ENCODE data around the gene DNAJC7. TPM values are rescaled to one million over a fixed set of nuclear protein-coding genes. Genes with fewer than 3 reads are reported as not detected.

DNAJC7 gene
- total RNA-seq, 1 experiment from 2014 or later: 56.1 TPM

DNA sequence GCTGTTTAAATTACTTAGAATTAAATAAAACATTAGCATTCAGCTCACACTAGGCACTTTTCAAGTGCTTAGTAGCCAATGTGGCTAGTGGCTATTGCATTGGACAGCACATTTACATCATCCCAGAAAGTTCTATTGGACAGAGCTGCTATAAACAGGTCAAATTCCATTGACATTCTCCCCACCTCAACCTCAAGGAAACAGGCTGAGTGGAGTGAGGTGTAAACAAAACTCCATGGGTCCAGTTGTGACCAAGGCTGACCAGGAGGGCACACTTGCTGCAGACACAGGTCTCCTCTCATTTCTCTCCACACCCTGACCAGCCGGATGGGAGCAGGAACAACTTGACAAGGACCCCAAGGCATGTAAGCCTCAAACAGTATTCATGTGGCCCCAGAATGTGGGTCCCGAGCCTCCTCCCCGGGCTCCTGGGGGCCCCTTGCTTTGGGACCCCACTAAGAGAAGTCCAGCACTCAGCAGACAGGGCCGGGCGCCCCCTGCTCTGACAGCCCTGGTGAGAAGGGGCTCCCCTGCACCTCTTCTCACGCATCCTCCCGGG lies 32.7 kb upstream of the DNAJC7 start:
- no peaks in the 10 kb centered on the region for H3K36me3 ChIP-seq (ENCODE audit: insufficient read depth, low read length)
- no peaks in the 10 kb centered on the region for H3K9me3 ChIP-seq (ENCODE audit: low read length)
- no peaks in the 10 kb centered on the region for H3K9me2 ChIP-seq (replicated peaks; ENCODE audit: insufficient read depth, low read length)
- H3K4me1 ChIP-seq (ENCODE audit: low read length): no peaks in the 10 kb centered on the region
- no peaks in the 10 kb centered on the region for H3K79me2 ChIP-seq (ENCODE audit: low read length)
- no peak overlapping the region for H3K4me3 ChIP-seq (ENCODE audit: low read length)
- DNase-seq: no peak
- H3K4me2 ChIP-seq (ENCODE audit: low read depth, low read length, poor library complexity, severe bottlenecking): no peak overlapping the region
- H3K9ac ChIP-seq (ENCODE audit: low read length): no peak overlapping the region
- H3K27me3 ChIP-seq (ENCODE audit: low read length): no peaks in the 10 kb centered on the region
- no peaks in the 10 kb centered on the region for H4K20me1 ChIP-seq (ENCODE audit: insufficient read depth, low read depth, low read length)
- no peak overlapping the region for H3K27ac ChIP-seq (ENCODE audit: low read length)
- H2AFZ ChIP-seq (ENCODE audit: low read length): no peak overlapping the region

DNA sequence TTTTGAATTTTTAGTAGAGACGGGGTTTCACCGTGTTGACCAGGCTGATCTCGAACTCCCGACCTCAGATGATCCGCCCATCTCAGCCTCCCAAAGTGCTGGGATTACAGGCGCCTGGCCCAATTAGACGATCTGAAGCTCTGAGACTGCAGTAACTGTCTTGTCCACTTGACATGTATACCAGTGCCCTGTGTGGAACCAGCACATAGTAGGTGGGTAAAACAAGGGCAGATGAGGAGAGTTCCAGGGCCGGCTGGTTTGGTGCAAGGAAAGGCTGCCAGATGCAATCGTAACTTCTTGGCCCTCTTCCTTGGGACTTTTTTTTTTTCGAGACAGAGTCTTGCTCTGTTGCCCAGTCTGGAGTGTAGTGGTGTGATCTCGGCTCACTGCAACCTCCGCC lies 30.1 kb upstream of the DNAJC7 start:
- H3K9me3 ChIP-seq (ENCODE audit: low read length): no peaks in the 10 kb centered on the region
- H4K20me1 ChIP-seq (ENCODE audit: insufficient read depth, low read depth, low read length): no peaks in the 10 kb centered on the region
- no peak overlapping the region for H2AFZ ChIP-seq (ENCODE audit: low read length)
- no peaks in the 10 kb centered on the region for H3K27me3 ChIP-seq (ENCODE audit: low read length)
- no peaks in the 10 kb centered on the region for H3K9me2 ChIP-seq (replicated peaks; ENCODE audit: insufficient read depth, low read length)
- H3K4me3 ChIP-seq (ENCODE audit: low read length): no peak overlapping the region
- no peaks in the 10 kb centered on the region for H3K4me1 ChIP-seq (ENCODE audit: low read length)
- no peak overlapping the region for H3K27ac ChIP-seq (ENCODE audit: low read length)
- H3K4me2 ChIP-seq (ENCODE audit: low read depth, low read length, poor library complexity, severe bottlenecking): no peak overlapping the region
- H3K79me2 ChIP-seq (ENCODE audit: low read length): no peaks in the 10 kb centered on the region
- H3K36me3 ChIP-seq (ENCODE audit: insufficient read depth, low read length): no peaks in the 10 kb centered on the region
- no peak overlapping the region for H3K9ac ChIP-seq (ENCODE audit: low read length)
- no peak for DNase-seq

DNA sequence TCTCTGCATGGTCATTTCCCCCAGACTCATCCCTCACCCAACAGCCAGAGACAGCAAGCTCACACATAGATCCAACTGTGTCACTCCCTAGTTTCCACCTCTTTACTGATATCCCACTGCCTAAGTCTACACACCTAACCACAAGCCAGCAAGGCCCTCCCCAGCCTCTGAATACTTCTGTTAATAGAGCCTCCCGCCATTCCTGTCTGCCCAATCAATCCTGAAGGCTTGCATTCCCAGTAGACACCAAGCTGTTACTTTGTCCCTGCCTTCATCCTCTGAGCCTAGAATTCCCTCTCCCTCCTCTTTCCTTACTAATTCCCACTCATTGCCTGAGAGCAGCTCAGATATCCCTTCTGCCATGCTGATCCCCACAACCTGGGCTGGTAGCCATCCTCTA lies 28.5 kb upstream of the DNAJC7 start:
- no peaks in the 10 kb centered on the region for H4K20me1 ChIP-seq (ENCODE audit: insufficient read depth, low read depth, low read length)
- H3K4me1 ChIP-seq (ENCODE audit: low read length): no peaks in the 10 kb centered on the region
- no peak overlapping the region for H3K4me2 ChIP-seq (ENCODE audit: low read depth, low read length, poor library complexity, severe bottlenecking)
- no peak overlapping the region for H3K4me3 ChIP-seq (ENCODE audit: low read length)
- no peaks in the 10 kb centered on the region for H3K27me3 ChIP-seq (ENCODE audit: low read length)
- H3K27ac ChIP-seq (ENCODE audit: low read length): no peak overlapping the region
- H3K9me3 ChIP-seq (ENCODE audit: low read length): no peaks in the 10 kb centered on the region
- H2AFZ ChIP-seq (ENCODE audit: low read length): no peak overlapping the region
- no peaks in the 10 kb centered on the region for H3K79me2 ChIP-seq (ENCODE audit: low read length)
- DNase-seq: no peak
- H3K36me3 ChIP-seq (ENCODE audit: insufficient read depth, low read length): no peaks in the 10 kb centered on the region
- no peak overlapping the region for H3K9ac ChIP-seq (ENCODE audit: low read length)
- H3K9me2 ChIP-seq (replicated peaks; ENCODE audit: insufficient read depth, low read length): no peaks in the 10 kb centered on the region

DNA sequence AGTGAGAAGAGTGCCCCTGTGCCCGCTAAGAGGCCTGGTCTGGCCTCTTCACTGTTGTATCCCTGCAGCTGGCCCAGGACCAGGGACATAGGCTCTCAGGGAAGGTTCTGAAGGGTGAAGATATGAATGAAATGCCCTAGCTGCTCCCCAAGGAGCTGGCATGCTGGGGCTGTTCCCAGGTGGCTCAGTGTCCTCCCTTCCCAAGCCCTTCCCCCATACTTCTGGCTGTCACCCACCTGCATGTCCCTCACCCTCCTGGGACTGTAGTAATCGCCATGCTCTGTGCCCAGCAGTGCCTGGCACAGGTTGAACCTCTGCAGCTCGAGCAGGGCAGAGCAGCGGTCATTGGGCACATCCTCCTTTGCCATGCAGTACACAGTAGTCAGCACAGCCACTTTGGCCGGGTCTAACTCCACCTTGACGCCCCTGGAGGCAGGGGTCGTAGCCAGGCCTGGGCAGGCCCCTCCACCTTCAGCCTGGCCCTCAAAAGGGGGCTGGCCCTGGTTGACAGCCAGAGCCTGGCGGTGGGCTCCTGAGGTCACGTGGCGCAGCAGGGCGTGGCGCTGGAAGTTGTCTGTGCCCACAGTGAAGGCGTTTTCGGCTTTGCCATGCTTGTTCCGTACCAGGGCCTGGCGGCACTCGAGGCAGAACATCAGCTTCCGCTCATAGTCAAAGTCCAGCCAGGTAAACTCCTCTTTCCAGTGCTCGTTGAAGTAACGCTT lies 25.5 kb upstream of the DNAJC7 start:
- Histone ChIP-seq H3K36me3 (ENCODE audit: insufficient read depth, low read length) (no peaks in the 10 kb centered on the region), H3K4me2 (ENCODE audit: low read depth, low read length, poor library complexity, severe bottlenecking) (no peak overlapping the region), H3K9me2 (replicated peaks; ENCODE audit: insufficient read depth, low read length) (no peaks in the 10 kb centered on the region), H3K4me3 (ENCODE audit: low read length) (no peak overlapping the region), H3K79me2 (ENCODE audit: low read length) (no peaks in the 10 kb centered on the region), H4K20me1 (ENCODE audit: insufficient read depth, low read depth, low read length) (no peaks in the 10 kb centered on the region), H3K4me1 (ENCODE audit: low read length) (no peaks in the 10 kb centered on the region), H3K27ac (ENCODE audit: low read length) (no peak overlapping the region), H3K9me3 (ENCODE audit: low read length) (no peaks in the 10 kb centered on the region), H2AFZ (ENCODE audit: low read length) (no peak overlapping the region), H3K27me3 (ENCODE audit: low read length) (no peaks in the 10 kb centered on the region), H3K9ac (ENCODE audit: low read length) (no peak overlapping the region)
- DNase-seq: no peak

DNA sequence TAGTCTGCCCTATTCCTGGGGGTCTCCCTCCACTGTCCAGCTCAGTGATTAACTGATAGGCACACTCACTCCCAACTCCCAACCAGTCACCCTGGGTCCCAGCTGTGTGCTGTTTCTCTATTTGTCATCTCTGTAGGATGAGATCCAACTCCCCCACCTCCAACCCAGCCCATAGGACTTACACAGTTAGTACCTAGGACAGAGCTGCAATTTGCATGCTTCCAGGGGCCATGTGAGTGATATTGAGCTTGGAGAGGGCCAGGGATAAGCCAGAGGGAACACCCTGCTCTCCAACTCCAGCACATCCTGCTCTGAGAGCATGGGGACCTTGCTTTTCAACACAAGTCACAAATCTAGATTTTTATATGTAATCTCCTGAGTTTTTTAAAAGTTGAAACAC lies 24.4 kb upstream of the DNAJC7 start:
- H4K20me1 ChIP-seq (ENCODE audit: insufficient read depth, low read depth, low read length): no peaks in the 10 kb centered on the region
- no peak overlapping the region for H3K27ac ChIP-seq (ENCODE audit: low read length)
- H3K4me3 ChIP-seq (ENCODE audit: low read length): no peak overlapping the region
- no peak overlapping the region for H2AFZ ChIP-seq (ENCODE audit: low read length)
- no peaks in the 10 kb centered on the region for H3K27me3 ChIP-seq (ENCODE audit: low read length)
- no peak overlapping the region for H3K4me2 ChIP-seq (ENCODE audit: low read depth, low read length, poor library complexity, severe bottlenecking)
- H3K36me3 ChIP-seq (ENCODE audit: insufficient read depth, low read length): no peaks in the 10 kb centered on the region
- no peaks in the 10 kb centered on the region for H3K4me1 ChIP-seq (ENCODE audit: low read length)
- no peaks in the 10 kb centered on the region for H3K9me2 ChIP-seq (replicated peaks; ENCODE audit: insufficient read depth, low read length)
- H3K79me2 ChIP-seq (ENCODE audit: low read length): no peaks in the 10 kb centered on the region
- no peak overlapping the region for H3K9ac ChIP-seq (ENCODE audit: low read length)
- H3K9me3 ChIP-seq (ENCODE audit: low read length): no peaks in the 10 kb centered on the region
- no peak for DNase-seq

DNA sequence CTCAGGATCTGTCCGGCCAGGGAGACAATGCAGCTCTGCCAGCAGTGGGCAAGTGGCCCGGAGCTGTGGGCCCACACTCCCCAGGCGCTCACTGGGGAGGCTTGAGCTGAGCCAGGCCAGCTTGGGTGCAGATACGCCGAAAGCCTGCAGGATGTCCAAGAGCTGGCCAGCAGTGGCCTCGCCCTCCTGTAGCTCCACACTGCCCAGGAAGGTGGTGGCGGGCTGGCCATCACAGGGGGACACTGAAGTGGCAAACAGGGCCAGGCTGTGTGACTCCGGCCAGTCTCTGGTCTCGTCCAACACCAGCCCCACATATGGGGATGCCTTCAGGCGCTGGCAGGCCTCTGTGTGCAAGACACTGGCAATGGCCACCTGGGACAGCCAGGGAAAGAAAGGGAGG lies 23.6 kb upstream of the DNAJC7 start:
- H4K20me1 ChIP-seq (ENCODE audit: insufficient read depth, low read depth, low read length): no peaks in the 10 kb centered on the region
- no peak overlapping the region for H3K27ac ChIP-seq (ENCODE audit: low read length)
- H3K9me2 ChIP-seq (replicated peaks; ENCODE audit: insufficient read depth, low read length): no peaks in the 10 kb centered on the region
- no peak overlapping the region for H2AFZ ChIP-seq (ENCODE audit: low read length)
- no peak overlapping the region for H3K9ac ChIP-seq (ENCODE audit: low read length)
- no peaks in the 10 kb centered on the region for H3K36me3 ChIP-seq (ENCODE audit: insufficient read depth, low read length)
- no peak overlapping the region for H3K4me3 ChIP-seq (ENCODE audit: low read length)
- no peaks in the 10 kb centered on the region for H3K9me3 ChIP-seq (ENCODE audit: low read length)
- no peak overlapping the region for H3K4me2 ChIP-seq (ENCODE audit: low read depth, low read length, poor library complexity, severe bottlenecking)
- DNase-seq: no peak
- no peaks in the 10 kb centered on the region for H3K79me2 ChIP-seq (ENCODE audit: low read length)
- no peaks in the 10 kb centered on the region for H3K4me1 ChIP-seq (ENCODE audit: low read length)
- no peaks in the 10 kb centered on the region for H3K27me3 ChIP-seq (ENCODE audit: low read length)

DNA sequence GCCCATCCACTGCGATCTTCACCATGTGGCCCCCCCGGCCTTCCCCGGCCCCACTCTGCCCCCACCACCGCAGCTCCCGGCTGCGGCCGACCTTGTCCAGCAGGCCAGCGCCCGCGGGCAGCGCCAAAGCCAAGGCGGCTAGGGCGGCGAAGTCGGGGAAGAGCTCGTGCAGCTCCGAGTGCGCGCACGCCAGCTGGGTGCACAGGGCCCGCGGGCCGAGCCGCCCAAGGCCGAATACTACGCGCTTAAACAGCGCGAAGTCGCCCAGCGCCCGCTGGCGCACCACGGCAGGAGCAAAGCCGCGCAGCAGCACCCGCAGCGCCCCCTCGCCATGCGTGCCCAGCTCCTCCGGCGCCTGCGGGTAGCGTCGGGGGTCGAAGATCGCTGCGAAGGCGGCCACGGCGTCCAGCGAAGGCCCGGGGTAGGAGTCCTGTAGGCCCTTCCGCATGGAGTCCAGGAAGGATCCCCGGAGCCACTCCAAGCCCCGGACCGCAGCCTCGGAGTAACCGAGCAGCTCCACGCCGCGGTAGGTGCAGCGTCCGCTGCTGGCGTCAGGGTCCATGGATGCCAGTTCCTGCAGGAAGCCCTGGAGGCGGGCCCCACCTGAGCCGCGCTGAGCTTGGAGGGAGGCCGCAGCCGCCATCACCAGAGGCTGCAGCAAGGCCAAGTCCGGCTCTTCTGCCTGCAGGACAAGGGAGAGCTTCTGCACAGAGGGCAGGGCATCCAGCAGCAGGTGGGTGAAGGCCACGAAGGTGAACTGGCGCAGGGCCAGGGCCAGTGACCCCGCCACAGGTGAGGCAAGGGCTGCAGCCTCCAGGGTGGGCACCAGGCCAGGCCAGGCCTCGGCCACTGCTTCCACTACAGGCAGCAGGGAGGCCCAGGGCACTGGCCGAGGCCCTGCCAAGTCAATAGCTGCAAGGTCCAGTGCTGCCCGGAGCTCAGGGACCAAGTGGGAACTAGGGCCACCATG lies 22.8 kb upstream of the DNAJC7 start:
- Histone ChIP-seq H3K4me1 (ENCODE audit: low read length) (no peaks in the 10 kb centered on the region), H3K4me3 (ENCODE audit: low read length) (no peak overlapping the region), H3K79me2 (ENCODE audit: low read length) (no peaks in the 10 kb centered on the region), H3K9me2 (replicated peaks; ENCODE audit: insufficient read depth, low read length) (no peaks in the 10 kb centered on the region), H3K4me2 (ENCODE audit: low read depth, low read length, poor library complexity, severe bottlenecking) (no peak overlapping the region), H3K36me3 (ENCODE audit: insufficient read depth, low read length) (no peaks in the 10 kb centered on the region), H2AFZ (ENCODE audit: low read length) (no peak overlapping the region), H4K20me1 (ENCODE audit: insufficient read depth, low read depth, low read length) (no peaks in the 10 kb centered on the region), H3K27me3 (ENCODE audit: low read length) (no peaks in the 10 kb centered on the region), H3K9me3 (ENCODE audit: low read length) (no peaks in the 10 kb centered on the region), H3K27ac (ENCODE audit: low read length) (no peak overlapping the region), H3K9ac (ENCODE audit: low read length) (no peak overlapping the region)
- no peak for DNase-seq
